GM12874 (cell line): ENCODE results near the gene SPOUT1.

Source experiments
- TF ChIP-seq, protein P1 (sequence below): IDR thresholded peaks from 2 replicates; pipeline ENCODE4 v1.5.1; 2011; ENCODE audit warnings: low read depth, mild to moderate bottlenecking, control low read depth, low read length, moderate library complexity; ENCODE audit not compliant: insufficient read depth

The SPOUT1 gene

GRCh38 chr9:128835246-128836210, 5.9 kb upstream of the SPOUT1 start:
- TF ChIP-seq, protein P1, sequence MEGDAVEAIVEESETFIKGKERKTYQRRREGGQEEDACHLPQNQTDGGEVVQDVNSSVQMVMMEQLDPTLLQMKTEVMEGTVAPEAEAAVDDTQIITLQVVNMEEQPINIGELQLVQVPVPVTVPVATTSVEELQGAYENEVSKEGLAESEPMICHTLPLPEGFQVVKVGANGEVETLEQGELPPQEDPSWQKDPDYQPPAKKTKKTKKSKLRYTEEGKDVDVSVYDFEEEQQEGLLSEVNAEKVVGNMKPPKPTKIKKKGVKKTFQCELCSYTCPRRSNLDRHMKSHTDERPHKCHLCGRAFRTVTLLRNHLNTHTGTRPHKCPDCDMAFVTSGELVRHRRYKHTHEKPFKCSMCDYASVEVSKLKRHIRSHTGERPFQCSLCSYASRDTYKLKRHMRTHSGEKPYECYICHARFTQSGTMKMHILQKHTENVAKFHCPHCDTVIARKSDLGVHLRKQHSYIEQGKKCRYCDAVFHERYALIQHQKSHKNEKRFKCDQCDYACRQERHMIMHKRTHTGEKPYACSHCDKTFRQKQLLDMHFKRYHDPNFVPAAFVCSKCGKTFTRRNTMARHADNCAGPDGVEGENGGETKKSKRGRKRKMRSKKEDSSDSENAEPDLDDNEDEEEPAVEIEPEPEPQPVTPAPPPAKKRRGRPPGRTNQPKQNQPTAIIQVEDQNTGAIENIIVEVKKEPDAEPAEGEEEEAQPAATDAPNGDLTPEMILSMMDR: no peak

GRCh38 chr9:128833696-128834095, 4.1 kb upstream of the SPOUT1 start:
- TF ChIP-seq, protein P1: no peak

- TF ChIP-seq, protein P1: no peak
These were observed 708 bp downstream of the SPOUT1 start for GRCh38 chr9:128828719-128829452.

- TF ChIP-seq, protein P1: no peak
These were observed 1.3 kb downstream of the SPOUT1 start for GRCh38 chr9:128828267-128828666.

DNA sequence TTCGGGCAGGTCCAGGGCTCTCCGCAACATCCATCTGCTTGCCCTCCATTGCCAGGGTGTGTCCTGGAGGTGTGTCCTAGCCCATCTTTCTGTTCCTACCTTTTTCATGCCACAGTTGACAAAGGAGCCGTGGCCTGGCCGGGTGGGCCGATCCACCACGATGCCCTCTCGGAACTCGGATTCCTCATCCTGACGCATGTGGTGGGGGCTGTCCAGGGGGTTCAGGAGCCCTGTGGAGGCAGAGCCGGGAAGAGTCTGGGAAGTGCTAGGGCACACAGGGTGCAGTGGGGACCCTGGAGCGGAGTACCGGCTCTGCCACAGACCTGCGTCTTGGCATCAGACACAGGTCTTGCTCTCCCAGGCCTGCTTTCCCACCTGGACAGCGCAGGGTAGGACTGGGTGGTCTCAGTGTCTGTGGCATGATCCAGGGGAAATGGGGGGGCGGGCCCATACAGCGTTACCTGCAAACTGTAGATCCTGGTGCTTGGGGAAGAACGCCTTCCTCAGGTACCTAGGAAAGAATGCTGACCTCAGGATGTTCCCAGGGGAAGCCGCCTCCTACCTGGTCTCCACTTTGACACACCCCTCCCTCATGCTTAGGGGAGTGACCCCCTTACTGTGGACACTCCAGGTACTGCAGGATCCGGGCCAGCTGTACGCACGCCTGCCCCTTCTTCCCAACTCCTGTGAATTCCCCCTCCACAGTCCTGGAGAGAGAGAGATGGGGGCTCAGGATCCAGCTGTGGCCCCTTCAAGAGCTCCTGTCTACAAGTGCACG, 3.5 kb downstream of the SPOUT1 start:
- TF ChIP-seq, protein P1: peak; percentile 15; the same call in 1 of the 2 replicates

GRCh38 chr9:128824911-128825310, 4.7 kb downstream of the SPOUT1 start:
- TF ChIP-seq, protein P1: no peak
